ENCODE measurements around the gene FAM131B.
A peak's percentile ranks its signal among the peaks of the same experiment; 100 is the strongest.

FAM131B gene

DNA sequence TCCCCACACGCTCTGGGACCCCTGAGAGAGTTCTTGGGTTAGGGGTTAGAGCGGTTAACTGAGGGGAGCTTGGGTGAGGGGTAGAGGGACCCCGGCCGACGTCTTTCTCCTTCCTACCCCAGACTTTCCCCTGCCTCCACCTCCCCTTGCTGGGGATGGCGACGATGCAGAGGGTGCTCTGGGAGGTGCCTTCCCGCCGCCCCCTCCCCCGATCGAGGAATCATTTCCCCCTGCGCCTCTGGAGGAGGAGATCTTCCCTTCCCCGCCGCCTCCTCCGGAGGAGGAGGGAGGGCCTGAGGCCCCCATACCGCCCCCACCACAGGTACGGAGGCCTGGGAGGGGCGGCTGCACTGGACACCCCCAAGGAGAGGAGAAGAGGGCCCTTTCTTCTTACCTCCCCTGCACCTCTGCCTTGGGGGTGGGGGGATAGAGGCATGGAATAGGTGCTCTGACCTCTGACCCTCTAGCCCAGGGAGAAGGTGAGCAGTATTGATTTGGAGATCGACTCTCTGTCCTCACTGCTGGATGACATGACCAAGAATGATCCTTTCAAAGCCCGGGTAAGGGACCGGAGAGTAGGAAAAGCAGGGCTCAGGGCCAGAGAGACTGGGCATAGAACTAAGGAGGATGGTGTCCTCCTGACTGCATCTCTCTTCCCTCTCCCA, 19.7 kb upstream of the FAM131B start:
- DNase-seq: no peak

DNA sequence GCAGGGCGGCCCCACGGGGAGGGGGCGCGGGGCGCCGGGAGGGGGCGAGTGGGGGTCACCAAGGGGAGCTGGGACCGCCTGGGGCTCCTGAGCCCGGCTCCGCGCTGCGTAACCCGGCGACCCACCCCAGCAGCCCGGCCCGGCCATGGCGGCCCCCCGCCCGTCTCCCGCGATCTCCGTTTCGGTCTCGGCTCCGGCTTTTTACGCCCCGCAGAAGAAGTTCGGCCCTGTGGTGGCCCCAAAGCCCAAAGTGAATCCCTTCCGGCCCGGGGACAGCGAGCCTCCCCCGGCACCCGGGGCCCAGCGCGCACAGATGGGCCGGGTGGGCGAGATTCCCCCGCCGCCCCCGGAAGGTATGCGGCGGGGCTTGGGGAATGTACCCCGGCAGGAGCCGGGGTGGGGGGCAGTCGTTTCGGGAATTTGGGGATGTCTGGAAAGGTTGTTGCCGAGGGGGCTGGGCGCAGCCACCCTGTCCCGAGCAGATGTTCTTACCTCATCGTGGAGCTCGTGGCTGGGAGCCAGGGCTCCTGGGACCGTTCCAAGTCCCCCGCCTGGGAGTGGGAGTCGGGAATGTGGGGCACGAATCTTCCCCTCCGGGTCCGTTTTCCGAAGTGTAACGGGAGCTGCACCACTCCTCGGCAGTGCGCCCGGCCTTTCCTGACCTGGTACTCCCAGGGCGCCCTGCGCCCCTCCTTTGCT, 19.1 kb upstream of the FAM131B start:
- DNase-seq: no peak

DNA sequence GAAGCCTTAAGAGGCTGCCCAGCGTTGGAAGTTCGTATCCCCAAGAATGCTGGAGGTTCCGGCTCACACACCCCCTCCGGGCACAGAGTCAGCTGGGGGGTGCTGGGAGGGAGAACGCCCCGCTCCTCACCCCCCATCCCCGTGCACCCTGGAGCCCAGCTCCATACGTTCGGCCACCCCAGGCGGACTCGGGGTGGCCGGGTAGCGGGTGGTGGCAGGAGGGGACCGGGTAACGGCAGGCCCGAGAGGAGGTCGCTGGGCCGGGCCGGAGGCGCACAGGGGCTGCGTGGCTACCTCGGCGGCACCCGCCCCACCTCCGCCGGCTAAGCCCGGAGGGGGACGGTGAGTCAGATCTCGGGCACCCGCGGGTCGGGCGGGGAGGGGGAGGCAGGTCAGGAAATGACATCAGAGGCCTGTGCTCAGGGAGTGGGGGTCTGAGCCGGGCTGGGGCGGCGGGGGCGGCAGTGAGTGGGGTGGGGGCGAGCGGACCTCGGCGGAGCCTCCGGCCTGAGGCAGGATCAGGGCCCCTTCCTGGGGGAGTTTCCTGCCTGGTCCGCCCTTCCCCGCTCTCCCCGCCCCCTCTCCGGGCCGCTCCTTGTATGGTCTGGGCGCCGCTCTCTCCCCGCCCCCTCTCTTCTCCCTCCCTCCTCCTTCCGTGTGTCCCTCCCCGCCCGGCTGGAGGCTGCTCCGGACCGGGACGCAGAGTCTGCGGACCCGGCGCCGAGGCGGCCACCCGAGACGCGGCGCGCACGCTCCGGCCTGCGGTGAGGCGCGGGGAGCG, 18.3 kb upstream of the FAM131B start, which contains the start of gene ZYX:
Gene ZYX, plus strand, starts transcription at position 700 of the 781 bp plus-strand sequence. CDS start 227 bp downstream, outside the sequence.
- DNase-seq: peak; percentile 80

DNA sequence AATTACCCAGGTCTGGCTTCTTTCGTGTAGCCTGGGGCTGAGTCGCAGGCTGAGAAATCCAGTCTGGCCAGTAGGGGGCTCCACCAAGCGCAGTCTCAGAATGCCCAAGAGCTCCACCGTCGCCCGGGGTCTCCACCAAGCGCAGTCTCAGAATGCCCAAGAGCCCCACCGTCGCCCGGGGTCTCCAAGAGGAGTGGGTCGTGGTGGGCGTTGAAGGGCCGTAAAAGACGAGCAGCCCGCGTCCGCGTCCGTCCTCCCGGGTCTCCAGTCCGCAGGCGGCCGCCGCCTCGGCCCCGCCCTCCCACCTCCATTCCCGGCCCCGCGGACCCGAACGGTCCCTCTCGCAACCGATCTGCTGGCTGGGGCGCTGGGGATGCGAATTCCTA, 17.7 kb upstream of the FAM131B start:
- peak; percentile 79 for DNase-seq

DNA sequence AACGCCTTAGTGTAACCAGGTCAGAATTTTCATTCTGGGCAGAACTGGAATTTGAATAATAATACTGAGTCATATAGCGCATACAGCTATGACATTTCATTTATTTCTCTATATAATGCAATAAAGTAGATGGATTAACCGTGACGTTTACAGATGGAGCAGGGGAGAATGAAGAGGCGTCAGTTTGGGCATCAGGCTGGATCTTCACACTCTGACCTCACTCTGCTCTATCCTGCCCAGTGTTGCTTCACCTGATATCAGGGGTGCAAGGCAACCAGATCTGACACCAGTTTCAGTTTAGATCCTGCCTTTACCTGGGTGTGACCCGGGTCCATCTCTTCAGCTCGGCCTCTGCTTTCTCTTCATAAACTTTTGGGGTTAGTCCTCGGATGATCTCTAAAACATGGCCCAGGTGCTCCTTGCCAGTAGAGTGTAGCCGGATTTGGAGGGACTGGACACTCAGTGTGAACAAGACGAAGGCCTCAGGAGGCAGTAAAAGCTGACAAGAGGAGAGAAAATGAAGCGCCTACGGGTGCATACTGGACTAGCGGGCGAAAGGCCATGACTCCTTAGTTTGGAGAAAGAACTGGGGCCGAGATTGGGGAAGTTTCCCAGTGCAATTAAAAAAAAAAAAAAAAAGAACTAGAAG, 17.2 kb upstream of the FAM131B start:
- no peak for DNase-seq

DNA sequence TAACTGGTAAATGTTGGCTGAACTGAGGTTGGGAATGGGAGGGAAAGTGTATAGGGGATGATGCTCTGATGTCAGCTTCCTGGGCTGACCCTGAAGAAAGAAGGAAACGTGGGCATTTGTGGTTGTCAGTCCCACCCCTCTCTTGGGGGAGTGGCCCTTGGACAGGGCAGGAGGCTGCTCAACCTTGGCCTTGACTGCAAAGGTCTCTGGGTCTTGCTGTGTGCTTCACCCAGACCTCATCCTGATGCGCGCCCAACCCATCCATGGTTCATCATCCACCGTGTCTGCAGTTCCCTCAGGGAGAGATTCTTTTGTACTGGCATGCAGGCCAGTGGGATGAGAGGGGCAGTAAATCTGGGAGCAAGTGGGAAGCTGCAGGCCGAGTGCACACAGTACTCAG, 13.9 kb upstream of the FAM131B start:
- no peak for DNase-seq

DNA sequence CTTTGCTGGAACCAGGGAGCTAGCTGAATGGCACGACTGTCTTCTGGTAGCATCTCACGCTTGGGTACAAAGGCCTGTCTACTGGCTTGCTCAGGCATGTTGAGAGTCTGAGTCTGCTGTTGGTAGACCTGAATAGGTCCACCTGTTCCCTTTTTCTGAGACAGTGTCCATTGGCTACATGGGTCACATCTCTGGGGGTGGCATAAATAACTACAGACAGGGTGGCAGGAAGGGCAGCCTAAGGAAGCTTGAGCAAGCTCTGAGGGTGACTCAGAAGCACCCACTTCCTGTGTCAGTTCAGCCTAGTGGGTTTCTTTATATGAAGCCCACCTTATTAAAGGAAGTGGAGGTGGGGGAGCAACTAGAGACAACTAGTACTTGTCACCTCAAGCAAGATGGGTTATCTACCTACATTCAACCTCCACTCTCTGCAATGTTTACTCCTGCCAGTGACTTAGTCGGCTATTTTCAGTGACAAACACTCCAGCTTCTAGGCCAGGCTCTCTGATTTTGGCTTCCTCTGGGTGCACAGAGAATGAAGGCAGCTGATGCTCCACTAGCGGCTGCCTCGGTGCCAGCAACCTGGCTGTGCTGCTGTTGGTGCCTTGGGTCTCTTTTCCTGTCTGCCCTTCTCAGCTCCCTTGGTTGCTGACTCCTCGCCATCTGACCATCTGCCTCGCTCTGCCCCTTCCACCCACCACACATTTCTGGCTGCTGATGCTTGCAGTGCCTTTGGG, 13.0 kb upstream of the FAM131B start:
- no peak for DNase-seq

DNA sequence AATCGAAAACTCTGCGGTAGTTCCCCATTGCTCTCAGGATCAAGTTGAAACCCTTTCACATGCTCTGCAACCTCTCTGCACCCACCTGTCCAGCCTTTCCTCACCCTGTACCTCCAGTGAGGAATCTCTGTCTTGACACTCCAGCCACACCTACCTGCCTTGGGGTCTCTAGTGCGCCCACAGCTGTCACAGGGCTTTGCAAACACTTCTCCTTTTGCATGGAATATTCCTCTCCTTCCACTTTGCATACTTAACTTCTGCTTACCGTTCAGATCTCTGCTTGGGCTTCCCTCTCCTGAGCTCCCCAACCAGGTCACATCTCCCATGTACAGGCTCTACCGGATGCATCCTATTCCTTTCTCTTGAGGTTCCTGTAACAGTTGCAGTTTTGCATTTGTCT, 12.0 kb upstream of the FAM131B start:
- DNase-seq: no peak

DNA sequence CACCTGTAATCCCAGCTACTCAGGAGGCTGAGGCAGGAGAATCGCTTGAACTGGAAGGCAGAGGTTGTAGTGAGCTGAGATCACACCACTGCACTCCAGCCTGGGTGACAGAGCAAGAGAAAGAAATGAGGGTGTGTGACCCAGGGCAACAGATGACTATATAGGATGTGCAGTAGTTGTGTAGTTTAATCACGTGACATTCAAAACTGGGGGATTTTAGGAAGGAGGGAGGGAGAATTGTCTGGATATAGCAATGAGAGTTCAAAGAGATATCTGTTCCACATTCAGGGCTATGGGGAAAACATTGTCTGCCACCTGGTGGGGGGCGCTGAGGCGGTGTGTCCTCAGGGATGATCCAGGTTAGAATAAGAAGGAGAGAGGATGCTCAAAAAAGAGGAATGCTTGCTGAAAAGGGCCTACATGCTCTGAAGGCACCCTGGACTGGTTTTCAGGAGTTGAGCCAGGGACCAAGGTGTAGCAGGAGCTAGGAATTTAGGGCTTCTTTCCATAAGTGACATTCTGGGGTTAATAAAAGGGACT, 10.8 kb upstream of the FAM131B start:
- DNase-seq: no peak

DNA sequence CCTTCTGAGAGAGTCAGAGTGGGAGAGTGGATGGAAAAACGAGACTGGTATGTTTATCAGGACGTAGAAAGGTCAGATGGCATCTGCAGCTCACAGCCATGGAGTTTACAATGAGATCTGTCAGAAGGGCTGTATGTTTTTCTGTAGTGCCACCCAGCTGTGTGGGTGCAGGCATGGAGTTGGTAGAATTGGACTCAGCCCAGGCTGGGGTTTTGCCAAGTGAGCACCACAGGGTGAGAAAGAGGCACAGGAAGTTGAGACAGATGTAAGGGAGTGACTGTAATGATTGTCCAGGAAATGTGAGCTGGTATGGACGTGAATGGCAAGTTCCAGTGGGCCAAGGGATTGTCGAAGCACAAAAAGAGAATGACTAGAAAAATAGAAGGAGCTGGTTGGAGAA, 9.6 kb upstream of the FAM131B start:
- DNase-seq: peak; percentile 77

DNA sequence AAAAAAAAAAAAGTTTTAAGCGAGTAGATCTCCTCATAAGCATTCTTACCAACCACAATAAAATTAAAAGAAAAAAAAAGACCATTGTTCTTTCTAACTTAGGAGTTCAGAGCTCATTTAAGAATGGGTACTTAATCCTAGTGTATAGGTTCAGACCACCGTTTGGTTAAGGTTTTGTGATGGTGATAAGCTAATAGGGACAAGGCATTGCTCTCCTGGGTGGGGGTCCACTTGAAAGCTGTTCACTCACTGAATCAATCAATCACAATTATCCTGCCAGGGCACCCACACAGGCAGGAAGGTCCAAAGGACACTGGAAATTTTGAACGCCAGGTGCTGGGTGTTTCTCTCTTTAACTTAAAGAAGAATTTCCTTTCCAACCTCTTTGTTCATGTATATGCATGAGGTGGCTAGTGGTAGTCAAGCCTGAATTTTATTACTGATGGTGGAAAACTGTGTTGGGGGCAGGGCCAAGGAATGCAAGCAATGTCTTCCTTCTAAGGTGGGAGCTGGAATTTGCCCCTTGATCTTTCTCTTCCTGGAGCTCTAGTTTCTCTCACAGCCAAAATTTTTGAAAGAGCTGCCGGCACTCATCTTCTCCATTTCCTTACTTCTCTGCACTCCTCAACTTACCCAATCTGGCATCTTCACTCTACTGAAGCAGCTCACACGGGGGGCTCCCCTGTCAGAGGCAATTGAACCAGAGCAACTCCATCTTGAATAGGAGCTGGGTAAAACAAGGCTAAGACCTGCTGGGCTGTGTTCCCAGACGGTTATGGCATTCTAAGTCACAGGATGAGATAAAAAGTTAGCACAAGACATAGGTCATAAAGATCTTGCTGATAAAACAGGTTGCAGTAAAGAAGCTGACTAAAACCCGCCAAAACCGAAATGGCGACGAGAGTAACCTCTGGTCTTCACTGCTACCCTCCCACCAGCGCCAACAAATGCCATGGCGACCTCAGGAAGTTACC, 7.5 kb upstream of the FAM131B start:
- no peak for DNase-seq

DNA sequence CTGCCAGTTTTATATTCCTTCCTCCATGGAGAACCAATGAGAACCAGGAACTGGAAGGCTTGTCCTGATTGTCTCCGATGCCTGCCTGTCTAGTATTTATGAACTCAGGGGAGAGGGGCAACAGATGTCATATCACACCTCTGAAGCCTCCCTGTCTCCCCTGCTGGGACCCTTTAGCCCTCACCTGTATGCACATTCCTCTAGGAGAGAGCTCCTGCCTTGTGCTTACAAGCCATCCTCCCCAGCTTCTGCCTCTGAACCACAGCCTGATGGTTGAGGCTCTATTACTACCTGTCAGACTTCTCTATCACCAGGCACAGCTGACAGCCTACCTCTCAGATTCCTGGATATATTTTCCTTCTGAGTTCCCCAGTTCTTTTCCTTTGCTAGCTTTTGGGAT, 5.9 kb upstream of the FAM131B start:
- DNase-seq: no peak

DNA sequence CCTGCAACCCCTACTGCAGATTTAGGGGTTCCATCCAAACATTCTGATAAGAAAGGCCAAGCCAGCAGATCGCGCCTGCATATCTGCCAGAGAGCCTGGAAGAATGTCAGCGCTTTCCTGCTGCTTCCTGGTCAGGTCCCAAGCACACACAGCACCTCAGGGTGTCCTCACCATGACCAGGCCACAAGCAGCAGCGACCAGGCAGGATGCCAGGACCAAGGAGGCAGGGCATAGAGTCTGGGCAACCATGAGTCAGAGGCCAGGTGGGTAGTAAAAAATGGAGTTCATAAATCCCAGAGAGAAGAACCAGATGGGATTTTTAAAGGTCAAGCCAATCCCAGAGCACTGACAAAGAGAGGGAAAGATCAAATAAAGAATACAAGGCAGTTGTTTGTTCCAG, 5.5 kb upstream of the FAM131B start:
- no peak for DNase-seq

DNA sequence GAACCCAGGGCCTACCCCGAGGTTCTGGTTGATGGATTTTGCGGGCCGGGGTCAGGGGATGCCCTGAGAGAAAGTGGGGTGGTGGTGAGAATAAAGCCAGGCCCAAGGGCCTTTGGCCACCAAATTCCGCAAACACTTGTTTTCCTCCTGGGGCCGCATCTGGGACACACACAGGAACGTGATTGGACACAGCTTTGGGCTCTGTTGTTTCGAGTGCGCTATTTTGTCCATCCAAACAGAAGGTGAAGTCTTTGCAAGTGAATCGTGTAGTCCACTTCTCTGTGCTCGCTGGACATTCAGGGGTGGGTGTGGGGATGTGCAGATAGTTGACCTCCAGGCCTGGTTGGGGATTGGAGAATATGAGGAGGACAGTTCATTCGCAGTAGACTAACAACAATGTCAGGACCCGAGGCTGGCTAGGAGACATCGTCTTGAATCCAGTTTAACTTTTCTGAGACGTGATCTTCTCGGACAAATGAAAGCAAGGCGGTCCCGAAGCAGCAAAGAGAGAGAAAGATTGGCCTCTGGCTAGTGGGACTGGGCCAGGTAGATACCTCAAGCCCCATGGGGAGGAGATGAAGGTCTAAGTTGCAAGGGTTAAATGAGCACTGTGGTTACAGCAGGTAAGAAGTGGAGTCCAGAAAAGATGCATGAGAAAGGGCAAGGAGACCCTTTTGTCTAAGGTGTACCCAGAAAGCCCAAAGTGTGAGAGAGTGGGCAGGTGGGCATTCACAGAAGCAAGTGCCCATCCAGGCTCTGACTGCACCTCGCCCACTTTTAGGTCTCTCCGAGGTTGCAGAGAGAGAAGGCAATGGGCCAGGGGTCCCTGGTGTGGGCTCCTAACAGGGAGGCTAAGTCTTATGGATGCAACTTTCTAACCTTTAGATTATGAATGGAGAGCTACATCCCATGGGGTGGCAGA, 764 bp upstream of the FAM131B start:
- DNase-seq: no peak

DNA sequence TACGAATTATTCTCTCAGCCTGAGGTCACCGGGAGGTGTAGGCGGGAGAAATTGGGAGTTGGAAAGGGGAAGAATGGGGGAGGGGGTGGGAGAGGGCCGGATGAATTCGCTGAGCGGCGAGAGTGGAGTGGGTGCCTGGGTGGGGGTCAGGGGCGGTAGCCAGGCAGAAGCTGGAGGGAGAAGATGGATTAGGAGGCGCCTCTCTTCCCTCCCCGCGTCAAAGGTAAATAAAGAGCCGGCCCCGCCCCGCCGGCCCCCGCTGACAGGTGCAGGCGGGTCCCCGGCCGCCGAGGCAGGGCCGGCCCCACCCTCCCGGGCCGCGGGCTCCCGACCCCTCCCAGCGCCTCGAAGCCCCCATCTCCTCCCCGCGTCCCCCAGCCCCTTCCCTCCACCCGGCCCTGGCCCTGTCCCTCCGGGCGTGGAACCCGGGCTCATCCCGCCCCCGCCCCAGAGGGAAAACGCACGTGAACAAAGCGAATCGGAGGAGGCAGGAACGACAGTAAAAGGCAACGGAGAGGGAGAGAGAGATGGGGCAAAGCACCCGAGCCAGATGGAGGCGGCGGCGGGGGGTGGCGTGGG, 872 bp downstream of the FAM131B start:
- no peak for DNase-seq

DNA sequence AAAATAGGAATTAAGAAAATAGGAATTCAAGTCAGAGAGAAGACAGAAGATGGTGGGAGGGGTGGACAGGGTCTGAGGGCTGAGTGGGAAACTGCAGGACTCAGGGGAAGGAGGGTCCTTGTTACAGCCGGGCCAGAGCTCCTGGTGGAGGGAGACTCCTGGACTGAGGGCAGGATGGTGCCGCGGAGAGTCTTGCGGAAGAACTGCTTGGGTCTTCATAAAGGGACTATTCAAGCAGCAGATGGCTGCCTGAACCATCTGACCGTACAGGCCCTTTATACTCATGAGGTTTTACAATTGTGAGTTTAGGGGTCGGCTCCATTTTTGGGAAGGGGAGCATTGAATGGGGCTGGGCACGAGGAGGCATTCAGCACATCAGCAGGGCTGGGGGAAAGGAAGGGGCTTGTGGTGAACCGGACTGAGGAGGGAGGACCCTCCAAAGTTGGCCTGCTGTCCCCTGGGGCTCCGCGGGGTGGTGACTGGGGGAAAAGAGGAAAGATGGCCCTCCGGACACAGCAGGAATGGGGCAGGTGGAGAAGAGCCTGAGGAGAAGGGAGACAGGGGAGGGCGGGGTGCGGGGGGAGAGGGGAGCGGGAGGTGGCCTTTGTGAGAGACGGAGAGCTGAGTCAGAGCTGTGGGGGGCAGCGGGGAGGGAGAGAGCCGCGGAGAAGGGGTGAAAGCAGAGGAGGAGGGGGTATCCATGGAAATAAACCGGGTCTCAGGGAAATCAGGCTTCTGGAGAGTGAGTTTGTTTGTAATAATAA, 1.5 kb downstream of the FAM131B start:
- DNase-seq: no peak

DNA sequence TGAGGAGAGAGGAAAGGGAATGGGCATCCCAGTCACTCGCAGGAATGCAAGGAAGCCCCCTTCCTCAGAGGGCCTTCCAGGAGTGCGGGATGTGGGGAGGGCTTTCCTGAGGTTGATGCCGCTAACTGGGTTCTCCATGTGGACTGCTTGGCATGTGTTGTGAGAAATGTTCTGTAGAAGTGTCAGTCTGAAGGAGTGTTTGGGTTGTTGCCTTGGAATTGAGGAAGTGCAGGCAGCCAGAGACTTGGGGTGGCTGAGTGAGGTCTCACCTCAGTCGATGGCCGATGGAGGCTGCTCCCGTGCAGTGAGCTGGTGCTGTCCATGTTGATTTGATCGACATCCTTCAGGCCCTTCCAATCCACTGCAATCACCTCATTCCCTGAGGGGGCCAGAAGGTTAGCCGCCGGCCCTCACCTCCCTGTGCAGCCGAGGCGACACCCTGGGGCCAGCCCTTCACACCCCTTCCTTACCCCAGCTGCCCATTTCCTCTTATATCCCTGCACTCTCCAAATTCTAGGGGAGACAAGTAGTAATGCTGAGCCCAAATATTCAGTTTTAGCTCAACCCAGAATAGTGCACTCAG, 2.7 kb downstream of the FAM131B start:
- DNase-seq: no peak

DNA sequence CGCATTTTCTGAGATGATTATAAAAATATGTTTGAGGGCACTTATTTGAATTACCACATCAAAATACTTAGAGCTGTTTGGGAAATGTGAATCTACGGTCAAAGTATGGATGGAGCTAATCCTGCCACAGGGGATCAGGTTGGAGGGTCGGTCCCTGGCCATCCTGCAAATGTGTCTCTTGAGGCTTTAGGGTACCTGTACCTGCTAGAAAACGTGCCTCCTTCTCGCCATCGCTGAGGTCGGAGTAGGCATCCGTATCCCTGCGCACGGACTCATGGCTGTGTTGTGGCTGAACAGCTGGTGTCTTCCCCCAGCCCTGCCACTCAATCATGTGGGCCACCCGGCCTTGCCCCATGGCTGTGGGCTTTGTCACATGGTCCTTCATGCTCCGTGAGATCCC, 3.9 kb downstream of the FAM131B start:
- DNase-seq: no peak

All from hematopoietic multipotent progenitor cell treated with erythropoietin and hydrocortisone succinate and interleukin-3 and kit ligand, for 8 days (in vitro differentiated cells).